Naive thymus-derived CD4-positive, alpha-beta T cell (primary cell): ENCODE data around the gene ZNF816. TPM values are rescaled to one million over a fixed set of nuclear protein-coding genes. Genes with fewer than 3 reads are reported as not detected.
"Not testable (repeated sequence)": the region's sequence is repeated elsewhere in the genome, so short reads cannot be mapped to it uniquely, and the experiment has no call there.

Source experiments
- ATAC-seq: fragments of 150-1000 bp; cut with Tn5 transposase; 2 replicates; pipeline ENCODE4 v1.10.0; 2021; ENCODE audit warnings: mild to moderate bottlenecking, moderate library complexity
- CTCF ChIA-PET: fragments of 350-600 bp; sonication (Branson Sonifier 250); formaldehyde crosslinking; loops from one replicate; lab custom pipeline; 2021; ENCODE audit warnings: antibody characterized with exemption; lab: Charles Lee
- POLR2A ChIA-PET: fragments of 350-600 bp; sonication (Branson Sonifier 250); formaldehyde crosslinking; loops from one replicate; lab custom pipeline; 2021; ENCODE audit warnings: antibody characterized with exemption, inconsistent platforms; lab: Charles Lee
- DNase-seq, 9 donors: peaks; one replicate each; pipeline versions ENCODE4 v3.0.0 to v3.0.0-alpha.2; 2020 to 2022; ENCODE audit warnings: mixed read lengths in 1 of 9
- H3K27ac ChIP-seq: one replicate; pipeline ENCODE4 v1.7.0; 2013; ENCODE audit warnings: mild to moderate bottlenecking, low read depth, low read length, moderate library complexity
- H3K27me3 ChIP-seq, 2 donors: one replicate each; pipeline ENCODE4 v1.7.0; 2013; ENCODE audit warnings: low read length in 2 of 2, mild to moderate bottlenecking in 2 of 2, moderate library complexity in 2 of 2; ENCODE audit not compliant: control insufficient read depth in 2 of 2, insufficient read depth in 2 of 2
- H3K36me3 ChIP-seq, 3 experiments: 1 replicate in 2 of 3; 2 replicates in 1 of 3; pipeline ENCODE4 v1.7.0; 2013; ENCODE audit warnings: low read length in 3 of 3, mild to moderate bottlenecking in 3 of 3, moderate library complexity in 1 of 3; ENCODE audit not compliant: insufficient read depth in 3 of 3, control insufficient read depth in 2 of 3
- H3K4me1 ChIP-seq, 2 donors: one replicate each; pipeline ENCODE4 v1.7.0; 2013; ENCODE audit warnings: low read length in 2 of 2, mild to moderate bottlenecking in 2 of 2, moderate library complexity in 1 of 2; ENCODE audit not compliant: control insufficient read depth in 2 of 2, insufficient read depth in 2 of 2
- H3K4me3 ChIP-seq: 2 replicates; pipeline ENCODE4 v1.7.0; 2013; ENCODE audit warnings: mild to moderate bottlenecking, low read length
- H3K9me3 ChIP-seq, 3 experiments: 1 replicate in 2 of 3; 2 replicates in 1 of 3; pipeline ENCODE4 v1.7.0; 2013; ENCODE audit warnings: low read length in 3 of 3; ENCODE audit not compliant: control insufficient read depth in 2 of 3
- H3K27ac Mint-ChIP-seq, 9 donors: one replicate each; pipeline ENCODE4 v1.8.0; 2020 to 2022; ENCODE audit warnings: mixed read lengths in 9 of 9, mild to moderate bottlenecking in 8 of 9, moderate library complexity in 5 of 9, inconsistent platforms in 2 of 9
- H3K27me3 Mint-ChIP-seq, 5 donors: one replicate each; pipeline ENCODE4 v1.8.0; 2021 to 2022; ENCODE audit warnings: mixed read lengths in 5 of 5, mild to moderate bottlenecking in 1 of 5
- H3K36me3 Mint-ChIP-seq, 5 donors: one replicate each; pipeline ENCODE4 v1.8.0; 2020 to 2022; ENCODE audit warnings: mixed read lengths in 5 of 5, mild to moderate bottlenecking in 3 of 5, inconsistent platforms in 1 of 5
- H3K4me1 Mint-ChIP-seq, 7 donors: one replicate each; pipeline ENCODE4 v1.8.0; 2020 to 2022; ENCODE audit warnings: mixed read lengths in 7 of 7, mild to moderate bottlenecking in 3 of 7, inconsistent platforms in 1 of 7
- H3K4me3 Mint-ChIP-seq, 10 donors: one replicate each; pipeline ENCODE4 v1.8.0; 2020 to 2022; ENCODE audit warnings: mild to moderate bottlenecking in 10 of 10, mixed read lengths in 10 of 10, moderate library complexity in 6 of 10, inconsistent platforms in 2 of 10
- H3K9me3 Mint-ChIP-seq, 11 donors: one replicate each; pipeline ENCODE4 v1.8.0; 2020 to 2022; ENCODE audit warnings: mixed read lengths in 11 of 11, mild to moderate bottlenecking in 4 of 11, inconsistent platforms in 1 of 11, moderate library complexity in 1 of 11
- intact Hi-C, 2 donors: fragments of 100-400 bp; cut with micrococcal nuclease; formaldehyde crosslinking; loops; one replicate each; pipeline ENCODE4 v1.15.1; 2023
- polyA plus RNA-seq, 2 donors: library from polyadenylated mRNA; unstranded; fragments of 300-500 nt; fragmentation: Illumina TruSeq; gene quantifications; one replicate each; pipeline ENCODE4 v1.2.3, GENCODE V29; 2021
- total RNA-seq, 6 experiments: library from RNA in 5 of 6; stranded (reverse) in 5 of 6; gene quantifications; 1 replicate in 5 of 6; 2 replicates in 1 of 6; pipeline ENCODE4 v1.2.3 and lab custom pipeline; 2021 to 2026

ZNF816 gene
- total and polyA plus RNA-seq, 7 experiments from 2014 or later: 5.0 to 27.7 (median 14.0) TPM

- ATAC-seq: no peak
- H3K4me3 Mint-ChIP-seq: no peak overlapping the region
Observed at GRCh38 chr19:52949422-52949821, 13.3 kb downstream of the ZNF816 start.

GRCh38 chr19:52948025-52948770 is 14.5 kb downstream of the ZNF816 start:
- peaks cover 11 to 92% (median 69%) of the 10 kb centered on the region in 11 donors for H3K9me3 Mint-ChIP-seq
- Histone ChIP-seq H3K9me3 (peaks cover 19 to 82% (median 45%) of the 10 kb centered on the region in 3 experiments), H3K4me3 (no peak overlapping the region), H3K4me1 (no peaks in the 10 kb centered on the region), H3K27ac (no peak overlapping the region), H3K27me3 (no peaks in the 10 kb centered on the region), H3K36me3 (peaks cover 25 to 30% (median 25%) of the 10 kb centered on the region in 3 experiments)
- peaks cover 24 to 55% (median 43%) of the 10 kb centered on the region in 5 donors for H3K36me3 Mint-ChIP-seq
- ATAC-seq (no peak), DNase-seq (no peak)
- H3K27ac Mint-ChIP-seq: no peak overlapping the region
- H3K4me3 Mint-ChIP-seq: no peak overlapping the region
- CTCF ChIA-PET: interaction anchor here (0.7 kb wide), 1 partner anchor 17 kb away, joined by 3 read pairs; no protein-coding TSS in a partner anchor
- no peaks in the 10 kb centered on the region for H3K27me3 Mint-ChIP-seq
- POLR2A ChIA-PET: interaction anchor here (0.8 kb wide), 1 partner anchor 12 kb away, joined by 3 read pairs; no protein-coding TSS in a partner anchor
- no peaks in the 10 kb centered on the region for H3K4me1 Mint-ChIP-seq
- intact Hi-C loops: no loop called here

More at GRCh38 chr19:52949422-52949821, 13.3 kb downstream of the ZNF816 start:
- Histone ChIP-seq H3K27me3 (no peaks in the 10 kb centered on the region), H3K36me3 (peaks cover 28 to 38% (median 29%) of the 10 kb centered on the region in 3 experiments), H3K9me3 (peaks cover 19 to 86% (median 45%) of the 10 kb centered on the region in 3 experiments), H3K4me3 (no peak overlapping the region), H3K27ac (no peak overlapping the region), H3K4me1 (no peaks in the 10 kb centered on the region)
- DNase-seq: no peak
- peaks cover 28 to 61% (median 49%) of the 10 kb centered on the region in 5 donors for H3K36me3 Mint-ChIP-seq
- no peaks in the 10 kb centered on the region for H3K4me1 Mint-ChIP-seq
- POLR2A ChIA-PET: no interaction called here
- CTCF ChIA-PET: no interaction called here
- no peaks in the 10 kb centered on the region for H3K27me3 Mint-ChIP-seq
- peaks cover 11 to 88% (median 74%) of the 10 kb centered on the region in 11 donors for H3K9me3 Mint-ChIP-seq
- no peak overlapping the region for H3K27ac Mint-ChIP-seq
- intact Hi-C loops: no loop called here

GRCh38 chr19:52946322-52947310 is 16.1 kb downstream of the ZNF816 start:
- Mint-ChIP-seq H3K27ac (no peak overlapping the region), H3K9me3 (peaks cover 8 to 90% (median 57%) of the 10 kb centered on the region in 11 donors), H3K4me1 (peaks cover 3 to 12% (median 7%) of the 10 kb centered on the region in 7 donors), H3K36me3 (peaks cover 13 to 42% (median 29%) of the 10 kb centered on the region in 5 donors), H3K4me3 (no peak overlapping the region), H3K27me3 (no peaks in the 10 kb centered on the region)
- ATAC-seq: no peak
- Histone ChIP-seq H3K4me1 (peaks cover 0 to 2% of the 10 kb centered on the region in 2 donors), H3K36me3 (peaks cover 9 to 20% (median 10%) of the 10 kb centered on the region in 3 experiments), H3K9me3 (peaks cover 11 to 66% (median 30%) of the 10 kb centered on the region in 3 experiments), H3K4me3 (no peak overlapping the region), H3K27me3 (no peaks in the 10 kb centered on the region), H3K27ac (no peak overlapping the region)
- POLR2A ChIA-PET: interaction anchor here (0.6 kb wide), 1 partner anchor 164 kb away, joined by 3 read pairs; no protein-coding TSS in a partner anchor
- CTCF ChIA-PET: no interaction called here
- no peak for DNase-seq
- intact Hi-C loops: no loop called here

GRCh38 chr19:52945652-52946321 is 16.9 kb downstream of the ZNF816 start:
- DNase-seq: no peak
- H3K27me3 ChIP-seq: no peaks in the 10 kb centered on the region
- POLR2A ChIA-PET: no interaction called here
- Mint-ChIP-seq H3K9me3 (peaks cover 10 to 90% (median 51%) of the 10 kb centered on the region in 11 donors), H3K4me1 (peaks cover 9 to 18% (median 12%) of the 10 kb centered on the region in 7 donors), H3K36me3 (peaks cover 10 to 39% (median 26%) of the 10 kb centered on the region in 5 donors), H3K27ac (no peak overlapping the region), H3K4me3 (no peak overlapping the region), H3K27me3 (no peaks in the 10 kb centered on the region)
- H3K9me3 ChIP-seq: peaks cover 11 to 58% (median 22%) of the 10 kb centered on the region in 3 experiments
- no peak for ATAC-seq
- H3K36me3 ChIP-seq: peaks cover 1 to 11% (median 3%) of the 10 kb centered on the region in 3 experiments
- H3K4me3 ChIP-seq: no peak overlapping the region
- peaks cover 0 to 4% of the 10 kb centered on the region in 2 donors for H3K4me1 ChIP-seq
- CTCF ChIA-PET: no interaction called here
- intact Hi-C loops: no loop called here
- H3K27ac ChIP-seq: no peak overlapping the region

- H3K36me3 ChIP-seq, ATAC-seq, DNase-seq, H3K4me3 ChIP-seq, H3K27me3 ChIP-seq, H3K27me3 Mint-ChIP-seq, H3K4me1 ChIP-seq, CTCF ChIA-PET, H3K27ac ChIP-seq, H3K27ac Mint-ChIP-seq: not testable (repeated sequence)
- H3K9me3 Mint-ChIP-seq: peaks cover 4 to 86% (median 42%) of the 10 kb centered on the region in 11 donors
- POLR2A ChIA-PET: interaction anchor here (0.6 kb wide), 1 partner anchor 23 kb away, joined by 4 read pairs; no protein-coding TSS in a partner anchor
- peaks cover under 1 to 32% (median 20%) of the 10 kb centered on the region in 5 donors for H3K36me3 Mint-ChIP-seq
- H3K9me3 ChIP-seq: peaks cover 7 to 49% (median 13%) of the 10 kb centered on the region in 3 experiments
- peaks cover 9 to 21% (median 12%) of the 10 kb centered on the region in 7 donors for H3K4me1 Mint-ChIP-seq
- peak overlapping the region in 6 of 10 donors; percentile 8 to 57 (median 16) for H3K4me3 Mint-ChIP-seq
- intact Hi-C loops: loop anchor here (5.0 kb wide), 2 partner anchors 252 to 418 kb away; partner anchors contain the start of gene ZNF808 (in 1 of the 2)
Observed at GRCh38 chr19:52944703-52945493, 17.8 kb downstream of the ZNF816 start.
